GM21526 (cell line): Measurements from ENCODE around the gene HMGB1.

Source experiments
- ATAC-seq: cut with Tn5 transposase; IDR thresholded peaks from one replicate; pipeline ENCODE4 v1.9.1; 2021; ENCODE audit warnings: moderate library complexity; ENCODE audit not compliant: unreplicated experiment, low FRiP score

Gene HMGB1

DNA sequence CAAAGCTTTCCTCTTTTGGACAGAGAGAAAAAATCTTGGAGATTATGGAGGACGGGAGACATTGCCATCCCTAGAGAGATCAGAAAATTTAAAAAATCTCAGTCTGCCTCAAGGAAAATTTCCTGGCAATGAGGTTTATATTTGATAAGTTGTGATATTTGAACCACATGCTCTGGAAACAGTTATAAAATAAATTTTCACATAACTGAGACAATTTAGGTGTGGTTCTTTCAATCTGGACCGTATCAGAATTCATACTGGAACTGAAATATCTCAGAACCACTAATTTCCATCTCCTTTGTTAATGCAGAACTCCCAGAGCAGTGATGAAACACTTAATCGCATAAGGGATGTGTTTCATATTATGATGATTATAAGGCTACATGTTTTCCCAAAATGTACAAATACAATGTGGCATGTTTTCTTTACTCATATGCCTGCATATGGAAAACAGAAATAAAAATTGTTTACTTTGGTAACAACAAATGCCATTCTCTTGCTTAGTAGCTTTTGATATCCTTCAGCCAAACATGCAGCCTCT, 29.8 kb downstream of the HMGB1 start:
- no peak for ATAC-seq

GRCh38 chr13:30431269-30431940, 34.3 kb downstream of the HMGB1 start:
- no peak for ATAC-seq

DNA sequence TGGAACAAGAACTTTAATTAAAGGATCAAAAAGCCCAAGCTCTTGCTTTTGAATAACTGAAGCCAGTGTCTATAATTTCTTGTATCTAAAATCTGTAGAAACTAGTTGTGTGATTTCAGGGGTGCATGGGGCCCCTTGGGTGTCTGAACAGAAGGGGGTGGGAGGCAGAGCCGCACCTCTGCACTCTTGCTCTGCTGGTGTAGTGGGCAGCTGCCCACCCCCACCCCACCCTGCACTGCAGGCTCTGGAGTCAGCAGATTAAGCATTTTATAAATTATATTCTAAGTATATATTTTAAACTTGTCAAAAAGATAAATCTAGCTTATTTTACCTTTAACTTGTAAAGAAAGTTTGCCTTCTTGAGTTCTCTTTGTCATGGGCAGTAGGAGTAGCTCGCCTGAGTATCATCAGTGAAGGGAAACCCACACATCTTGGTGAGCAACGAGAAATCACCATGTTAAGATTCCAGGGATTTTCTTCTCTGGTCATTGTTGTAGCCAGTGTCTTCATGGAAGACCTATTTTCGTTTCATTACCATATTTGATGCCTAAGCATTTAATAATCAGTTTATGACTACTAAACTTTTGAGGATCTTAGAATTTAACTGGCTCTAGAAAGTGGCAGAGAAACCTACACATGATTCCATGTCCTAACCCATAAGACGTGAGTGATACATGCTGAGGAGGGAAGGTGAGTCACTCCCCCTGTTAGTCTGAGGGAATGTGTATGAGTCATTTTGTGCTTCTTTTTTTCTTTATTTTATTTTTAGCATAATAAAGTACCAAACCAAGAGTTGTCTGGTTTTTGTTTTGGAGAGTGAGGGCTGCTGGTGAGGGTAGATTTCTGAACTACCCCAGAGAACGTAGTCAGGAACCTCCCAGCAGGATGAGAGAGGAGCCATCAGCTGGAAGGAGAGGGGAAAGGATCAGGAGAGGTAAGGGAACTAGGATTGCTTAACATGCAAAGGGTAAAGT, 35.7 kb downstream of the HMGB1 start:
- no peak for ATAC-seq

GRCh38 chr13:30429235-30429634, 36.5 kb downstream of the HMGB1 start:
- no peak for ATAC-seq

DNA sequence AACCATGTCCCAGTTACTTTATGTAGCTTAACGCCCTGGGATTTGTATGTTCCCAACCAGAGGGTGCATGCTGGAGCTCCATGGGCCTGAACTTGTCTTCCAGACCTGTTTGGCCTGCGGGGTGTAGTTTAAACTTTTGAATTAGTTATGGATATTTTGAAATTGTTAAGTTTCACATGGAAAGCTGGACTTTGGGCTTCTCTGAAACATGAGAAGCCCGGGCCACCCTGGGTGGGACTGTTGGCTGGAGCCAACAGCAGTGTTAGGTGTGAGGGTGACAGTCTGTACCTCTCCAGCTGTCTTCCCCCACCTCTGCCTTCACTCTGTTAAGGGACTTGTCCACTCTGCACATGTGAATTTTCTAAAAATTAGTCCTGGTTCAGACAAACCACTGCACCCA, 41.8 kb downstream of the HMGB1 start:
- ATAC-seq, result no peak

- ATAC-seq, result peak; percentile 54
These were observed 43.5 kb downstream of the HMGB1 start, which contains the start of gene UBE2L5 for GRCh38 chr13:30422054-30422839. TSS of gene UBE2L5 (plus strand) at chr13:30422493. CDS start at chr13:30427991, 5,498 bp downstream.

DNA sequence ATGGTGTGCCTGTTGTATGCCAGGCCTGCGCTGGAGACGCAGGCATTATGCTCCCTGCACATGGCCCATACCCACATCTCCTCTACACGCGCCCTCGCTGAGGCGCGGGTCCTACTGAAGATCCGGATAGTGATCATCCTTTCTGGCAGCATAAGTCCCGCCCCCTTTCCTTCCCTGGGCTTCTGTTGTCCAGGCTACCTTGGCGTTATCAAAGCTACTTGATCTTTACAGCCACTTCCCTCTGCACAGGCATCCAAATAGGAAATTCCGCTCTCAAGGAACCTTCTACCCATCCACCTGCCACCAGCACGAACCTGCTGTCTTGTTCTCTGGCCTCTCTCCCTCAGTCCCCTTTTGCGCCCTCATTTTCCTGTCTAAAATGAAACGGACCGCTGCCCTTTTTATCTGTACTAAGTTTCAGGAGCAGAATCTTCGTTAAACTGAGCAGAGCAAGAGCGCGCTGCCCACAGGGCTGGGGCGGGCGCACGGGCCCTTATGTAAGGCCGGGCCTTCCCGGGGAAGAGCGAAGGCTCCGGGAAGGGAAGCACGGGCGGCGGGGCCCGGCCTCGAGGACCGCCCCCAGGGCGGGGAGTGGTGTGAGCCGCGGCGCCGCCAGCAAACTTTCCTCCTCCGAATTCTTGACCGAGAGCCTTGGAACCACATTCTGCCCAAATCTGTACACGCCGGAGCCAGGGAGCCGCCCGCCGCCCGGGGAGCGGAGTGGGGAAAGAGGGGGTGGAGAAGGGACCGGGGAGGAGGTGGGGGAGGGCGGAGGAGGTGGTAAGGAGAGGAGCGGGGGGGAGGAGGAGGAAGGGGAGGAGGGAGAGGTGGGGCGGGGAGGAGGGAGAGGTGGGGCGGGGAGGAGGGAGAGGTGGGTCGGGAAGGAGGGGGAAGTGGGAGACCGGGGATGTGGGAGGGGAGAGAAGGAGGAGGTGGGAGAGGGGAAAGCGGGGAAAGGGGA, 44.4 kb downstream of the HMGB1 start:
- peak; percentile 52 for ATAC-seq

DNA sequence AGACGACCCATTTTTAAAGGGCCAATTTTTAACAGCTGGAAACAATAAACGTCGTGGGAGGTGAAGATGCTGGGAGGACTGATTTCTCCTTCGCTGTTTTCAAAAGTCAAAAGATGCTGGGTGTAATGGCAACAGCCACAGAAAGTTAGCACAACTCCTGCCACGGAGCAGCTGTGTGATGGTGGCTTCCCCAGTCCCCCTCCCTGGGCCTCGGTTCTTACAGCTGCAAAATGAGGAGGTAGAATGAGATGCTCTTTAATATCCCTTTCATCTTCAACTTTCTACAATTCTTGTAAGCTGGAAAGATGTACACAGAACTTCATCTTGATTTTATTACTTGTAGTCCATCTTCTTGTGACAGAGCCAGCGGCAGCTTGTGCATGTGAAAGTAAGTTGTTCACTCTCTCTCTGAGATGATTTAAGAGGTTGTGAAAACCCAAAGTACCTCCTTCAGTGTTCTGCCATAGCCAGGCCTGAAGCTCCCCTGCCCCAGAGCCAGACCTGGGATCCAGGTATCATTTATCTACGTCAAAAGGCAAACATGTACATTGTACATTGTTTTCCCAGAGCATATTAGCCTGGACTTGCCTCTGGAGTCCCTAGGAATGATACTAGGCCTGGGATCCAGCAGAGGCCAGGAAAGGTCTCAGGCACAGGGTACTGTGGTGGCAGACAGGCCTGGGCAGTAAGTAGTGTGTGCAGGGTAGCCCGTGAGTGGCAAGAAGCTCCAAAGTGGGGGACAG, 46.8 kb downstream of the HMGB1 start:
- no peak for ATAC-seq

DNA sequence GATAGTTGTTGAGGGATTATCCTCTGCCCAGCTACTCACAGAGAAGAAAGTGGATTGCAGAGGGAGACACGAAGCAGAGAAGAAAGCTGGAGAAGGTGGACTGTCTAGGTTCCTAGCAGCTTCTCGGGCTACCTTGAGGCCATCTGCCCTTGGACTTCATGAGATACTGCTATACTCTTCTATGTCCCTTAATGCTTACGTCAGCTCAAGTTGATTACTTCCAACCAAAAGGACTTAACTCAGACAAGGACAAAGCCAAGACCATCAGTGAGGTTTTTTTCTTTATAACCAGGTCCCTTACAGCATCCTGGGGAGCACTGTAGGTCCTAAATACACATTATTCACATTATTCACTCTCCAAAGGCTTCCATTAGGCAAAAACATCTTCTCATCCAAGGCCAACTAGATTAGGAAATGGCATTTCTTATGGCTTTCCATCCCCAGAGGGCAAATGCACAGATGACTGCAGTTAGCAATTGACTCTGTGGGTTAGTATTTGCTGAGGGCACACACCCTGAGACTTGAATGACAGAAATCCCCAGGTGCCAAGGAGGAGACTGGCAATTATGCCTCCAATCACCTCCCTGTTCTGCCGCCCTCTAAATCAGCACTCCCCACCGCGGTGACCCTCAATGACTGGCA, 47.5 kb downstream of the HMGB1 start:
- ATAC-seq, result no peak

- no peak for ATAC-seq
These were observed 49.3 kb downstream of the HMGB1 start for GRCh38 chr13:30416471-30416870.

DNA sequence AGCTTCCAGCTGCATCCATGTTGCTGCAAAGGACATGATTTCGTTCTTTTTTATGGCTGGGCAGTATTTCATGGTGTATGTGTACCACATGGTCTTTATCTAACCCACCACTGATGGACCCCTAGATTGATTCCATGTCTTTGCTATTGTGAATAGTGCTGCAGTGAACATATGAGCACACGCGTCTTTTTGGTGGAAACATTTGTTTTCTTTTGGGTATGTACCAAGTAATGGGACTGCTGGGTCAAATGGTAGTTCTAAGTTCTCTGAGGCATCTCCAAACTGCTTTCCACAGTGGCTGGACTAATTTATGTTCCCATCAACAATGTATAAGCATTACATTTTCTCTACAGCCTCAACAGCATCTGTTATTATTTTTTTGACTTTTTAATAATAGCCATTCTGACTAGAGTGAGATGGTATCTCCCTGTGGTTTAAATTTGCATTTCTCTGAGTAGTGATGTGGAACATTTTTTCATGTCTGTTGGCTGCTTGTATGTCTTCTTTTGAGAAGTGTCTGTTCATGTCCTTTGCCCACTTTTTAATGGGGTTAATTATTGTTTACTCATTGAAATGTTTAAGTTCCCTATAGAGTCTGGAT, 50.2 kb downstream of the HMGB1 start:
- no peak for ATAC-seq

DNA sequence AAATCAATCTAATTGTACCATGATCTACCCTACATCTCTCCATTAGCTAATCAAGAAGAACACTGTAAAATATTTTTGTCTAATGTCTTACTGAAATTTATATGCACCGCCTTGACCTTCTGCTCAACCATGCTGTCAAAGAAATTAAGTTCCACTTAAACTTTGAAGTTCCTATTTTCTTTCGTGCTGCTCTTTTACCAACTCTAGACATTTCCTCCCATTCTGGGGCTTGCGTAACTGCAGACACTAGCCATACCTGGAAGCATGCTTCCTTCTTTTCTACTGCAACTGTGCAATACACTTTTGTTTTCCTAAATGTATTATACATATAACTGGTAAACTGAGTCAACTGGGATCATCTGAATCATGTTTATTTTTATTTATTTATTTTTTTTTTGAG, 51.9 kb downstream of the HMGB1 start:
- ATAC-seq, result no peak

DNA sequence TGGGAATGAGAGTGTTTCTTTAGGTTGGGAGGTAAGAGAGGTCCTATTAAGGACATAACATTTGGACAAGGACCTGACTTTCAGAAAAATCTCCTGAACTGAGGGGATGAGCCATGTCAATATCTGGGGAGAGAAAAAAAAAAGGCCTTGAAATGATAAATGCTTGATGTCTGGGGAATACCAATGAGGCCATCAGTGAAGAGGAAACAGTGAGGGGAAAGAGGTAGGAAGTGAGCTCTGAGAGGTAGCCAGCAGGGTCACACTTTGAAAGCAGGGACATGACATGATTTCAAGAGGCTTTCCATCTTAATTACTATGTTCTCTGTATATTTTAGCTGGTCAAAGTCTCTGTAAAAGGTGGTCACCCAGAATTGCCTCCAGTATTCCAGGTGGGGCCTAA, 53.4 kb downstream of the HMGB1 start:
- ATAC-seq, result no peak

DNA sequence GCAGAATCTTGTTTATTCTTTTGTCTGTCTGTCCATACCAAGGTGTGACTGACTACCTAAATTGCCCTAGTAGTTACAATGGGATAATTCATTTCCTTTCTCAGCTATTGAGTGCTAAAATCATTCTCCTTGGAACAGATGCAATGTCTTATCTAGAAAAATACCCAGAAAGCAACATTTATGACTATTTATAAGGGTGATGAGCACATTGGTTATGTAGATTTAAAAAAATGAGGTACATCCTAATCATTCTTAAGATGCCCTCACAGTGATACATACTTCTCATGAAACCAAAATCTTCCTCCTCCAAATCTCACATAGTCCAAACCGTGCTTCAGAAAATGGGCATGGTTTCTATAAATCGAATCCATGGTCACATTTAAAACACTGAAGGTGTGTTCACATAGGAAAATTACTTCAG, 55.0 kb downstream of the HMGB1 start:
- no peak for ATAC-seq

DNA sequence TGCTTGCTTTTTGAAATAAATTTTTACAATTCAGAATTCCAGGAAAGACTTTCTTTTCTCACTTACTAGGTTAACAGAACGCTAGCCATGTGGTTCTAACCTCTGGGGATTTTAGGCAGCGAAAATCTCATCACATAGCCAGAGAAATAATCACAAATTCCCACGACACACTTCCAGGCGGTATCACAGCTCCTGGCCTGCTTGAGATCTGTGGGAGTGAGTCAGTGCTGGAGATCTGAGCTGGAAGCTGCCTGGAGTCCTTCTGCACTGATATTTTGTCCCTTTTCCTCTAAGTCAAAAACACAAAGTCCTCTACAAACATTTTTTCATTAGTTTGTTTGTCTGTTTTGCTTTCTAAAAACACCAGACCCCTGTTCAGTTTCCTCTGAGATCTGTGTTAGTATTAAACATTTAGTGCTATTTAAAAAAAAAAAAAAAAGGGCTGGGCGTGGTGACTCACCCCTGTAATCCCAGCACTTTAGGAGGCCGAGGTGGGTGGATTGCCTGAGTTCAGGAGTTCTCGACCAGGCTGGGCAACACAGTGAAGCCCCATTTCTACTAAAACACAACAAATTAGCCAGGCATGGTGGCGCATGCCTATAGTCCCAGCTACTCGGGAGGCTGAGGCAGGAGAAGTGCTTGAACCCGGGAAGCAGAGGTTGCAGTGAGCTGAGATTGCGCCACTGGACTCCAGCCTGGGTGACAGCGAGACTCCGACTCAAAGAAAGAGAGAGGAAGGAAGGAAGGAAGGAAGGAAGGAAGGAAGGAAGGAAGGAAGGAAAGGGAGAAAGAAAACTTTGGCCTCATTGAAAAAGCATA, 55.6 kb downstream of the HMGB1 start:
- no peak for ATAC-seq

GRCh38 chr13:30408319-30409101, 57.2 kb downstream of the HMGB1 start:
- ATAC-seq, result peak; percentile 83
